GM23248 (cell line): Measurements from ENCODE around the gene DOK4.

Experiments used
- EZH2 ChIP-seq: fragments of 200-600 bp; sonication (generic); IDR thresholded peaks from 2 replicates; pipeline ENCODE4 v1.6.1; 2018; ENCODE audit warnings: antibody characterized with exemption, mild to moderate bottlenecking; ENCODE audit not compliant: insufficient read depth, poor library complexity, severe bottlenecking
- EZH2phosphoT487 ChIP-seq: fragments of 200-600 bp; sonication (generic); IDR thresholded peaks from 2 replicates; pipeline ENCODE4 v1.6.1; 2018; ENCODE audit warnings: antibody characterized with exemption, moderate library complexity, mild to moderate bottlenecking, low read depth; ENCODE audit not compliant: insufficient read depth

DNA sequence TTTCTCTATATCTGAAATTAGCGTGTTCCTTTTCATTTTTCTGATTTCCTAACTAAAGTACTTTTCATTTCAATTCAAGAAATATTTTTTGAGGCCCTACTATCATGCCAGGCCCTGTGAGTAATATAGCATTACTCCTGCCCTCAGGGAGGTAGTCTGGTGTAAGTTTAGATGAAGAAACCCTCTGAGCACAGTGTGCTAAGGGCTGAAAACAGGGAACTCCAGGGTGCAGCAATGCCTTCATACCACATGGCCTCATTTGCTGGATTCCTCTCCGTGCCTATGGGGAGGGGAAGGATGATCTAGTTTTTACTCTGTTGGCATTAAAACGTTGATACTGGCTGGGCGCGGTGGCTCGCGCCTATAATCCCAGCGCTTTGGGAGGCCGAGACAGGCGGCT lies 34.3 kb downstream of the DOK4 start:
- TF ChIP-seq EZH2 (no peak), EZH2phosphoT487 (no peak)
